HEK293 (cell line): ENCODE measurements around the gene SLC35A2.

Experiments used
- HOXA7 ChIP-seq: sonication (generic); formaldehyde crosslinking; IDR thresholded peaks from 2 replicates; pipeline ENCODE4 v1.8.1; 2022; ENCODE audit warnings: missing genetic modification reagents, borderline replicate concordance
- SP7 ChIP-seq: fragments of 450-650 bp; formaldehyde crosslinking; IDR thresholded peaks from 2 replicates; pipeline ENCODE4 v1.5.1; 2016; ENCODE audit warnings: missing biosample characterization, missing genetic modification characterization
- ZNF114 ChIP-seq: fragments of 450-650 bp; formaldehyde crosslinking; IDR thresholded peaks from 2 replicates; pipeline ENCODE4 v1.5.0; 2017; ENCODE audit warnings: missing biosample characterization, missing genetic modification characterization
- ZNF214 ChIP-seq: fragments of 450-650 bp; formaldehyde crosslinking; IDR thresholded peaks from 2 replicates; pipeline ENCODE4 v1.5.1; 2017; ENCODE audit warnings: missing biosample characterization, mild to moderate bottlenecking, missing genetic modification characterization, borderline replicate concordance
- ZNF48 ChIP-seq: fragments of 450-650 bp; formaldehyde crosslinking; IDR thresholded peaks from 2 replicates; pipeline ENCODE4 v1.5.1; 2016; ENCODE audit warnings: missing biosample characterization, missing genetic modification characterization
- ZNF510 ChIP-seq: fragments of 450-650 bp; formaldehyde crosslinking; IDR thresholded peaks from 2 replicates; pipeline ENCODE4 v1.5.1; 2018; ENCODE audit warnings: mild to moderate bottlenecking, missing genetic modification characterization, missing biosample characterization; ENCODE audit not compliant: insufficient replicate concordance
- ZNF558 ChIP-seq: fragments of 450-650 bp; formaldehyde crosslinking; IDR thresholded peaks from 2 replicates; pipeline ENCODE4 v1.5.1; 2016; ENCODE audit warnings: missing biosample characterization, missing genetic modification characterization
- ZNF777 ChIP-seq: fragments of 450-650 bp; formaldehyde crosslinking; IDR thresholded peaks from 2 replicates; pipeline ENCODE4 v1.5.1; 2017; ENCODE audit warnings: missing biosample characterization, missing genetic modification characterization, borderline replicate concordance
- ZNF792 ChIP-seq: fragments of 450-650 bp; formaldehyde crosslinking; IDR thresholded peaks from 2 replicates; pipeline ENCODE4 v1.5.1; 2016; ENCODE audit warnings: missing biosample characterization, missing genetic modification characterization
- ZNF830 ChIP-seq: fragments of 450-650 bp; IDR thresholded peaks from 2 replicates; pipeline ENCODE4 v1.5.0; 2018; ENCODE audit warnings: missing biosample characterization, missing genetic modification characterization, low read depth, mild to moderate bottlenecking, moderate library complexity
- TF ChIP-seq, protein P1 (sequence below): fragments of 450-650 bp; formaldehyde crosslinking; IDR thresholded peaks from 2 replicates; pipeline ENCODE4 v1.5.1; 2016; ENCODE audit warnings: missing biosample characterization, missing genetic modification characterization

DNA sequence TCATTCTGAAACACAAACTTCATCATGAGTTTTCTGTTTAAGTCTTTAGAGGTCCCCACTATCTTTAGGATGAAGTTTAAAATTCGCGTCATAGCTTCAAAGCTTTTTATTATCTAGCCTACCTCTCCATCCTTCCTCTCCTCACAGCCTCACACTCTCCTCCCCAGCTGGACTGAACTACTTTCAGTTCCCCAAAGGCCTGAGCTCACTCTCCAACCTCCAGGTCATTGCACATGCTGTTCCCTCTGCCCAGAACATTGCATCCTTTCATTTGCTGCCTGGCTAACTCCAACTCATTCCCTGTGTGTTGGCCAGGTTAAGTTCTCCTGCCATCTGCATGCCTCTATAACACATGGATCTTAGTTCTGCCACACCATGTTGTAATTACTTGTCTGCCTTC, 48.8 kb upstream of the SLC35A2 start:
- TF ChIP-seq ZNF48 (tag by site-specific recombination) = no peak
- TF ChIP-seq, protein P1, sequence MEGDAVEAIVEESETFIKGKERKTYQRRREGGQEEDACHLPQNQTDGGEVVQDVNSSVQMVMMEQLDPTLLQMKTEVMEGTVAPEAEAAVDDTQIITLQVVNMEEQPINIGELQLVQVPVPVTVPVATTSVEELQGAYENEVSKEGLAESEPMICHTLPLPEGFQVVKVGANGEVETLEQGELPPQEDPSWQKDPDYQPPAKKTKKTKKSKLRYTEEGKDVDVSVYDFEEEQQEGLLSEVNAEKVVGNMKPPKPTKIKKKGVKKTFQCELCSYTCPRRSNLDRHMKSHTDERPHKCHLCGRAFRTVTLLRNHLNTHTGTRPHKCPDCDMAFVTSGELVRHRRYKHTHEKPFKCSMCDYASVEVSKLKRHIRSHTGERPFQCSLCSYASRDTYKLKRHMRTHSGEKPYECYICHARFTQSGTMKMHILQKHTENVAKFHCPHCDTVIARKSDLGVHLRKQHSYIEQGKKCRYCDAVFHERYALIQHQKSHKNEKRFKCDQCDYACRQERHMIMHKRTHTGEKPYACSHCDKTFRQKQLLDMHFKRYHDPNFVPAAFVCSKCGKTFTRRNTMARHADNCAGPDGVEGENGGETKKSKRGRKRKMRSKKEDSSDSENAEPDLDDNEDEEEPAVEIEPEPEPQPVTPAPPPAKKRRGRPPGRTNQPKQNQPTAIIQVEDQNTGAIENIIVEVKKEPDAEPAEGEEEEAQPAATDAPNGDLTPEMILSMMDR (tag by site-specific recombination) = no peak
- TF ChIP-seq ZNF777 (tag by site-specific recombination) = no peak
- no peak for TF ChIP-seq SP7
- TF ChIP-seq ZNF510 = no peak
- TF ChIP-seq ZNF558 (tag by site-specific recombination) = no peak
- no peak for TF ChIP-seq HOXA7 (CRISPR knock-in tag)
- no peak for TF ChIP-seq ZNF830 (tag by site-specific recombination)
- TF ChIP-seq ZNF792 (tag by site-specific recombination) = no peak
- no peak for TF ChIP-seq ZNF214 (tag by site-specific recombination)
- TF ChIP-seq ZNF114 (tag by site-specific recombination) = no peak
